Mucosa of descending colon (tissue), 3 donors: Measurements from ENCODE around the gene CDH6. TPM values are rescaled to one million over a fixed set of nuclear protein-coding genes. Genes with fewer than 3 reads are reported as not detected.

Experiments
- ATAC-seq: fragments of 200-7000 bp; cut with Tn5 transposase; one replicate; pipeline ENCODE4 v1.9.1; 2020; ENCODE audit warnings: mild to moderate bottlenecking, moderate library complexity
- DNase-seq, 3 donors: peaks; one replicate each; pipeline ENCODE4 v3.0.0-alpha.2; 2020
- H3K36me3 ChIP-seq: fragments of 200-600 bp; one replicate; pipeline ENCODE4 v1.8.0; 2021; ENCODE audit warnings: low read depth, mild to moderate bottlenecking
- H3K4me1 ChIP-seq: fragments of 200-600 bp; one replicate; pipeline ENCODE4 v1.8.0; 2021; ENCODE audit warnings: low read depth, mild to moderate bottlenecking
- H3K4me3 ChIP-seq: fragments of 200-600 bp; one replicate; pipeline ENCODE4 v1.8.0; 2021; ENCODE audit warnings: mild to moderate bottlenecking
- H3K9me3 ChIP-seq: fragments of 200-600 bp; one replicate; pipeline ENCODE4 v1.8.0; 2021; ENCODE audit warnings: mild to moderate bottlenecking
- CTCF ChIP-seq: fragments of 200-600 bp; IDR thresholded peaks from one replicate; pipeline ENCODE4 v1.8.0; 2022; ENCODE audit warnings: antibody characterized with exemption, mild to moderate bottlenecking
- intact Hi-C, 2 donors: fragments of 100-400 bp; cut with DNase I in 1 of 2; cut with micrococcal nuclease in 1 of 2; formaldehyde crosslinking; loops; one replicate each; pipeline versions ENCODE4 v1.11.0 to v1.11.1; 2022; cut with DNase I, micrococcal nuclease
- total RNA-seq, 3 donors: library from RNA; stranded (reverse); fragmentation: NEBNext Ultra II Directional in 2 of 3; extraction: Animal tissue kit (Norgen Biotek cat#: 25700) in 2 of 3; gene quantifications; one replicate each; pipeline versions ENCODE4 v1.2.1 to v1.2.4, GENCODE V29; 2021 to 2023
- donor health status: DM: no; HTN: no; CAD: no; lungs with moderate emphysema.
- donor health status: DM: no; HTN: no; CAD: no.
- donor health status: DM: no; HTN: yes; CAD: no.

CDH6 gene
- total RNA-seq, 3 donors from 2014 or later: 0.81 to 3.2 (median 1.2) TPM

- Histone ChIP-seq H3K9me3 (no peaks in the 10 kb centered on the region), H3K4me3 (no peak overlapping the region), H3K36me3 (no peaks in the 10 kb centered on the region), H3K4me1 (no peaks in the 10 kb centered on the region)
- DNase-seq (no peak), ATAC-seq (no peak)
- no peak for TF ChIP-seq CTCF
- intact Hi-C loops: no loop called here
Measured at GRCh38 chr5:31244921-31245320, 51.4 kb downstream of the CDH6 start.

DNA sequence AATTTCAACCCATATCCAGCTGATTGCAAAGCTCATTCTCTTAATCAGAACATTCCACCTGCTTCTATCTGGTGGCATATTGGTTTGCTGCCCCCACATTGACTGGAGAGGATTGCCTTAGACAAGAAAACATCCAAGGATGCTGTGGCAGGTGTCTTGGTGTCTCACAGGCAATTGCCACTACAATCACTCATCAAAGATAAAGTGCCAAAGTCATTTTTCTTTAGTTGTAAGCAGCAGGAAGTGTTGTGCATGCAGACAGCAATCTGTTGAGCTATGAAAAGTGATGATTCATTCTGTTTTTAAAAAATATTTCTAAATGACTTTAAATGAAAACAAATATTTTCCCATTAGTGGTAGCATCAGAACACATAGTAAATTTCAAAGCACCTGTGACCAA is 53.9 kb downstream of the CDH6 start:
- no peak for TF ChIP-seq CTCF
- intact Hi-C loops: no loop called here
- Histone ChIP-seq H3K4me3 (no peak overlapping the region), H3K4me1 (no peaks in the 10 kb centered on the region), H3K36me3 (no peaks in the 10 kb centered on the region), H3K9me3 (no peaks in the 10 kb centered on the region)
- ATAC-seq (no peak), DNase-seq (no peak)

DNA sequence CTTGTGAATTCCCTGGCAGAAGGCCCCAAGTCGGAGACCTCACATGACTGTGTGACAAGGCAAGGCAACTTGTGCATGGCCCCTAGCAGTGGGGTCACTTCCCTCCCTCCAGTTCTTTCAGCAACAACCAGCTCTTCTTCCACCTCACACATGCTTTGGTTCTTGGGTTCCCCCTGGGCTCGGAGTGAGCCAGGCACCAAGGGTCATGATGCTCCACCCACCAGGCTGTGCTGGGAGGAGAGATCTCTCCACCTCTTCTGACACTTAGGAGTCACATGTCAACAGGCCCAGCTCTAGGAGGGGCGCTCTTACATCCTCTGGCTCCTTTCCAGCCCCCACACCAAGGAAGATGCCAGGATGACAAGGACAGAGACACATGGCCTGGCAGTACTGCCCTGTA is 56.7 kb downstream of the CDH6 start:
- no peak for DNase-seq
- no peak for TF ChIP-seq CTCF
- Histone ChIP-seq H3K4me3 (no peak overlapping the region), H3K4me1 (no peaks in the 10 kb centered on the region), H3K36me3 (no peaks in the 10 kb centered on the region), H3K9me3 (no peaks in the 10 kb centered on the region)
- ATAC-seq: no peak
- intact Hi-C loops: no loop called here

- DNase-seq: no peak
- H3K4me3 ChIP-seq: no peak overlapping the region
- intact Hi-C loops: no loop called here
- no peaks in the 10 kb centered on the region for H3K36me3 ChIP-seq
- no peaks in the 10 kb centered on the region for H3K4me1 ChIP-seq
- ATAC-seq: no peak
- no peaks in the 10 kb centered on the region for H3K9me3 ChIP-seq
- no peak for TF ChIP-seq CTCF
Measured at GRCh38 chr5:31251032-31251431, 57.5 kb downstream of the CDH6 start.

DNA sequence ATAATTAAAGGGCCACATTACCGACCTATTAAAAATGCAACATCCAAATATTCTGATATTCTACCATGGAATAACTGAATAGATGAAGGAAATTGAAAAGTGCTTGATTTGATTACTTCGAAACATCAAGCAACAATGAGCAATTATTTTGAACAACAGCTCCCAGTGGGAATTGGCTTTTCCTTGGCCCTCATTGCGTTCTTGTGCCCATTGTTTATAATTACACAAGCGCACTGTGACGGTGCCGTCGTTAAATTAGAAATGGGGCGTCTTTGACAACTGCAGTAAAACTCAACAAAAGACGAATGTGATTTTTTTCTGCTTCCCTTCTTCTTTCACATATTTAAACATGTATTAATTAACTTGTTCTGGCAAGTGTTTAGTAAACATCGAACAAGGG is 61.6 kb downstream of the CDH6 start:
- TF ChIP-seq CTCF: no peak
- intact Hi-C loops: no loop called here

GRCh38 chr5:31268256-31268655 is 74.8 kb downstream of the CDH6 start:
- no peaks in the 10 kb centered on the region for H3K9me3 ChIP-seq
- intact Hi-C loops: no loop called here
- H3K4me3 ChIP-seq: no peak overlapping the region
- ATAC-seq: no peak
- TF ChIP-seq CTCF: no peak
- no peaks in the 10 kb centered on the region for H3K36me3 ChIP-seq
- no peak for DNase-seq
- H3K4me1 ChIP-seq: no peaks in the 10 kb centered on the region

More for the DNA sequence above, 61.6 kb downstream of the CDH6 start:
- DNase-seq (no peak), ATAC-seq (no peak)
- no peaks in the 10 kb centered on the region for H3K4me1 ChIP-seq
- H3K36me3 ChIP-seq: no peaks in the 10 kb centered on the region
- no peak overlapping the region for H3K4me3 ChIP-seq
- no peaks in the 10 kb centered on the region for H3K9me3 ChIP-seq
